Body of pancreas (tissue), 4 donors: ENCODE data around the gene F2.

ENCODE experiments used
- POLR2A ChIP-seq, 3 donors: fragments of 450-650 bp; IDR thresholded peaks; one replicate each; pipeline ENCODE4 v1.6.1; 2016; ENCODE audit warnings: antibody characterized with exemption in 3 of 3, mild to moderate bottlenecking in 2 of 3
- TF ChIP-seq, protein P1 (sequence below), 7 experiments: fragments of 450-650 bp in 4 of 7; fragments of 200-600 bp in 3 of 7; sonication (generic) in 3 of 7; IDR thresholded peaks; one replicate each; pipeline ENCODE4 v1.5.1; 2016 to 2019; ENCODE audit warnings: antibody characterized with exemption in 7 of 7

GRCh38 chr11:46693597-46694012, 25.4 kb upstream of the F2 start:
- TF ChIP-seq, protein P1, sequence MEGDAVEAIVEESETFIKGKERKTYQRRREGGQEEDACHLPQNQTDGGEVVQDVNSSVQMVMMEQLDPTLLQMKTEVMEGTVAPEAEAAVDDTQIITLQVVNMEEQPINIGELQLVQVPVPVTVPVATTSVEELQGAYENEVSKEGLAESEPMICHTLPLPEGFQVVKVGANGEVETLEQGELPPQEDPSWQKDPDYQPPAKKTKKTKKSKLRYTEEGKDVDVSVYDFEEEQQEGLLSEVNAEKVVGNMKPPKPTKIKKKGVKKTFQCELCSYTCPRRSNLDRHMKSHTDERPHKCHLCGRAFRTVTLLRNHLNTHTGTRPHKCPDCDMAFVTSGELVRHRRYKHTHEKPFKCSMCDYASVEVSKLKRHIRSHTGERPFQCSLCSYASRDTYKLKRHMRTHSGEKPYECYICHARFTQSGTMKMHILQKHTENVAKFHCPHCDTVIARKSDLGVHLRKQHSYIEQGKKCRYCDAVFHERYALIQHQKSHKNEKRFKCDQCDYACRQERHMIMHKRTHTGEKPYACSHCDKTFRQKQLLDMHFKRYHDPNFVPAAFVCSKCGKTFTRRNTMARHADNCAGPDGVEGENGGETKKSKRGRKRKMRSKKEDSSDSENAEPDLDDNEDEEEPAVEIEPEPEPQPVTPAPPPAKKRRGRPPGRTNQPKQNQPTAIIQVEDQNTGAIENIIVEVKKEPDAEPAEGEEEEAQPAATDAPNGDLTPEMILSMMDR (IDR thresholded peaks at IDR 0.05), result no peak
- TF ChIP-seq POLR2A (IDR thresholded peaks at IDR 0.05), result no peak
